Measurements from ENCODE around the gene PMM1. TPM values are rescaled to one million over a fixed set of nuclear protein-coding genes. Genes with fewer than 3 reads are reported as not detected.

PMM1 gene
- total RNA-seq, 1 experiment from 2014 or later, result 30.5 TPM

- Histone ChIP-seq H3K4me3 (ENCODE audit: low read depth in 2 of 2, low read length in 2 of 2) (no peak overlapping the region), H3K36me3 (ENCODE audit: control insufficient read depth, insufficient read depth, low read length) (no peaks in the 10 kb centered on the region), H3K9me3 (ENCODE audit: control insufficient read depth, insufficient read depth, low read depth, low read length) (no peaks in the 10 kb centered on the region), H3K4me1 (ENCODE audit: control insufficient read depth, insufficient read depth, low read length) (no peaks in the 10 kb centered on the region), H3K27ac (ENCODE audit: low read length) (no peak overlapping the region), H3K27me3 (ENCODE audit: control insufficient read depth, insufficient read depth, low read length) (no peaks in the 10 kb centered on the region)
- intact Hi-C loops (cut with micrococcal nuclease; ENCODE audit: unreplicated experiment), result no loop called here
- CTCF ChIA-PET, result no interaction called here
- no peak for DNase-seq (ENCODE audit: low read depth, low spot score)
- no peak for ATAC-seq
- BruUV-seq (replicated peaks), result no TSS peak
- in situ Hi-C loops (cut with HindIII; ENCODE audit: low pct_unique_long_range_greater_than_20kb, low sequenced_read_pairs), result no loop called here
- no peak for TF ChIP-seq CTCF (IDR thresholded peaks at IDR 0.05)
- no peak for TF ChIP-seq TCF7L2 (IDR thresholded peaks at IDR 0.05; ENCODE audit: low read depth, low read length)
- TF ChIP-seq POLR2AphosphoS5 (IDR thresholded peaks at IDR 0.05; ENCODE audit: low read depth, low read length), result no peak
- TF ChIP-seq REST (IDR thresholded peaks at IDR 0.05; ENCODE audit: insufficient read depth in 1 of 2, low read depth in 2 of 2, low read length in 1 of 2), result no peak
- TF ChIP-seq SIN3A (IDR thresholded peaks at IDR 0.05; ENCODE audit: borderline replicate concordance, insufficient read depth, low read depth, low read length), result no peak
- POLR2A ChIA-PET, result no interaction called here
These were observed 18.7 kb upstream of the PMM1 start for GRCh38 chr22:41608386-41608785.

GRCh38 chr22:41603873-41604332 is 14.3 kb upstream of the PMM1 start:
- CTCF ChIA-PET, result interaction anchor here (0.6 to 0.7 kb wide), 2 partner anchors 58 to 136 kb away, joined by 5 to 10 read pairs; partner anchors contain the start of gene PHF5A
- ATAC-seq (no peak), DNase-seq (ENCODE audit: low read depth, low spot score) (no peak)
- TF ChIP-seq POLR2AphosphoS5 (IDR thresholded peaks at IDR 0.05; ENCODE audit: low read depth, low read length), result no peak
- TF ChIP-seq TCF7L2 (IDR thresholded peaks at IDR 0.05; ENCODE audit: low read depth, low read length), result no peak
- TF ChIP-seq SIN3A (IDR thresholded peaks at IDR 0.05; ENCODE audit: borderline replicate concordance, insufficient read depth, low read depth, low read length), result no peak
- no peak for TF ChIP-seq REST (IDR thresholded peaks at IDR 0.05; ENCODE audit: insufficient read depth in 1 of 2, low read depth in 2 of 2, low read length in 1 of 2)
- no peak for TF ChIP-seq CTCF (IDR thresholded peaks at IDR 0.05)
- POLR2A ChIA-PET, result interaction anchor here (1.4 kb wide), 1 partner anchor 14 kb away, joined by 3 read pairs; the partner anchor contains the start of gene PMM1
- Histone ChIP-seq H3K9me3 (ENCODE audit: control insufficient read depth, insufficient read depth, low read depth, low read length) (no peaks in the 10 kb centered on the region), H3K4me1 (ENCODE audit: control insufficient read depth, insufficient read depth, low read length) (no peaks in the 10 kb centered on the region), H3K27ac (ENCODE audit: low read length) (no peak overlapping the region), H3K36me3 (ENCODE audit: control insufficient read depth, insufficient read depth, low read length) (no peaks in the 10 kb centered on the region), H3K27me3 (ENCODE audit: control insufficient read depth, insufficient read depth, low read length) (no peaks in the 10 kb centered on the region), H3K4me3 (ENCODE audit: low read depth in 2 of 2, low read length in 2 of 2) (no peak overlapping the region)
- in situ Hi-C loops (cut with HindIII; ENCODE audit: low pct_unique_long_range_greater_than_20kb, low sequenced_read_pairs) (no loop called here), intact Hi-C loops (cut with micrococcal nuclease; ENCODE audit: unreplicated experiment) (no loop called here)
- BruUV-seq (replicated peaks), result no TSS peak
